Measurements from ENCODE around the gene GRPEL2.

DNA sequence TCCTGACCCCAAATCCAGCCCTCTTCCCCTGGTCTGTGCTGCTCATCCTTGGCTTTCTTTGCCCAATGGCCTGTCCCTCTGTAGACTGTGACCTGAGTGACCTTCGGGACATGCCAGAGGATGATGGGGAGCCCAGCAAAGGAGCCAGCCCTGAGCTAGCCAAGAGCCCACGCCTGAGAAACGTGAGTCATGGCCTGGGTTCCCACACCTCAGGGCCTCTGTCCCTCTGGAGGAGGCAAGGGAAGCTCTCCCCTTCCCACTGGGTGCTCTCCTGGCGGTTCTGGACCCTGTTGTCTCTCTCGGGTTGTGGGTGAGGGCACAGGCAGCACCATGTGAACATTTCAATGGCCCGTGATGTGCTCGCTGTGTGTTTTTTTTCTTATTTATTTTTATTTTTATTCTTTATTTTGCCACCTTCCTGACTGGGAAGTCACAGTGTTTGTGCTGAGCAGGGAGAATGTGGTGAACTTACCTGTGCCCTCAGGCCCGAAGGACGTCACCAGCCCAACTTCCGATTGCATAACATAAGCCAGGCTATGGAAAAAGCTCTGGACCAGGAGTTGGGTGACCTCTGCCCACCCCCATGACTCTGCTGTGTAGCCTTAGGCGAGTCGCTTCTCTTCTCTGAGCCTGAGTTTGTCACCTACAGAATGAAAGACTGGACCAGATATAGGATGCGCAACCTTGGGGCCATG is 44.1 kb upstream of the GRPEL2 start:
- TF ChIP-seq, protein P1, sequence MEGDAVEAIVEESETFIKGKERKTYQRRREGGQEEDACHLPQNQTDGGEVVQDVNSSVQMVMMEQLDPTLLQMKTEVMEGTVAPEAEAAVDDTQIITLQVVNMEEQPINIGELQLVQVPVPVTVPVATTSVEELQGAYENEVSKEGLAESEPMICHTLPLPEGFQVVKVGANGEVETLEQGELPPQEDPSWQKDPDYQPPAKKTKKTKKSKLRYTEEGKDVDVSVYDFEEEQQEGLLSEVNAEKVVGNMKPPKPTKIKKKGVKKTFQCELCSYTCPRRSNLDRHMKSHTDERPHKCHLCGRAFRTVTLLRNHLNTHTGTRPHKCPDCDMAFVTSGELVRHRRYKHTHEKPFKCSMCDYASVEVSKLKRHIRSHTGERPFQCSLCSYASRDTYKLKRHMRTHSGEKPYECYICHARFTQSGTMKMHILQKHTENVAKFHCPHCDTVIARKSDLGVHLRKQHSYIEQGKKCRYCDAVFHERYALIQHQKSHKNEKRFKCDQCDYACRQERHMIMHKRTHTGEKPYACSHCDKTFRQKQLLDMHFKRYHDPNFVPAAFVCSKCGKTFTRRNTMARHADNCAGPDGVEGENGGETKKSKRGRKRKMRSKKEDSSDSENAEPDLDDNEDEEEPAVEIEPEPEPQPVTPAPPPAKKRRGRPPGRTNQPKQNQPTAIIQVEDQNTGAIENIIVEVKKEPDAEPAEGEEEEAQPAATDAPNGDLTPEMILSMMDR (IDR thresholded peaks at IDR 0.05; ENCODE audit: extremely low read depth in 1 of 2, insufficient read depth in 1 of 2, low read depth in 1 of 2, low read length in 2 of 2) = no peak
- TF ChIP-seq POLR2AphosphoS5 (IDR thresholded peaks at IDR 0.05; ENCODE audit: insufficient read depth, low read depth, low read length) = no peak
- TF ChIP-seq EZH2 (IDR thresholded peaks at IDR 0.05; ENCODE audit: borderline replicate concordance, low read depth, low read length, severe bottlenecking) = no peak
- TF ChIP-seq POLR2A (IDR thresholded peaks at IDR 0.05; ENCODE audit: low read depth, low read length) = no peak
- TF ChIP-seq FOS (IDR thresholded peaks at IDR 0.05; ENCODE audit: borderline replicate concordance, insufficient read depth, low read length) = no peak
